Measurements from ENCODE around the gene MAP3K20.
"Not testable (repeated sequence)": the region's sequence is repeated elsewhere in the genome, so short reads cannot be mapped to it uniquely, and the experiment has no call there.

The MAP3K20 gene

GRCh38 chr2:173030561-173031490 is 44.8 kb upstream of the MAP3K20 start:
- TF ChIP-seq, protein P1, sequence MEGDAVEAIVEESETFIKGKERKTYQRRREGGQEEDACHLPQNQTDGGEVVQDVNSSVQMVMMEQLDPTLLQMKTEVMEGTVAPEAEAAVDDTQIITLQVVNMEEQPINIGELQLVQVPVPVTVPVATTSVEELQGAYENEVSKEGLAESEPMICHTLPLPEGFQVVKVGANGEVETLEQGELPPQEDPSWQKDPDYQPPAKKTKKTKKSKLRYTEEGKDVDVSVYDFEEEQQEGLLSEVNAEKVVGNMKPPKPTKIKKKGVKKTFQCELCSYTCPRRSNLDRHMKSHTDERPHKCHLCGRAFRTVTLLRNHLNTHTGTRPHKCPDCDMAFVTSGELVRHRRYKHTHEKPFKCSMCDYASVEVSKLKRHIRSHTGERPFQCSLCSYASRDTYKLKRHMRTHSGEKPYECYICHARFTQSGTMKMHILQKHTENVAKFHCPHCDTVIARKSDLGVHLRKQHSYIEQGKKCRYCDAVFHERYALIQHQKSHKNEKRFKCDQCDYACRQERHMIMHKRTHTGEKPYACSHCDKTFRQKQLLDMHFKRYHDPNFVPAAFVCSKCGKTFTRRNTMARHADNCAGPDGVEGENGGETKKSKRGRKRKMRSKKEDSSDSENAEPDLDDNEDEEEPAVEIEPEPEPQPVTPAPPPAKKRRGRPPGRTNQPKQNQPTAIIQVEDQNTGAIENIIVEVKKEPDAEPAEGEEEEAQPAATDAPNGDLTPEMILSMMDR (IDR thresholded peaks at IDR 0.05; ENCODE audit: borderline replicate concordance, control extremely low read depth, extremely low read depth, insufficient read depth, missing control alignments), result no peak
- in situ Hi-C loops (cut with MboI; ENCODE audit: low sequenced_read_pairs, unreplicated experiment), result no loop called here

GRCh38 chr2:173032032-173032431 is 43.6 kb upstream of the MAP3K20 start:
- TF ChIP-seq, protein P1 (IDR thresholded peaks at IDR 0.05; ENCODE audit: borderline replicate concordance, control extremely low read depth, extremely low read depth, insufficient read depth, missing control alignments), result no peak
- in situ Hi-C loops (cut with MboI; ENCODE audit: low sequenced_read_pairs, unreplicated experiment), result no loop called here
- DNase-seq (ENCODE audit: low spot score), result no peak

More at GRCh38 chr2:173030561-173031490, 44.8 kb upstream of the MAP3K20 start:
- no peak for DNase-seq (ENCODE audit: low spot score)

DNA sequence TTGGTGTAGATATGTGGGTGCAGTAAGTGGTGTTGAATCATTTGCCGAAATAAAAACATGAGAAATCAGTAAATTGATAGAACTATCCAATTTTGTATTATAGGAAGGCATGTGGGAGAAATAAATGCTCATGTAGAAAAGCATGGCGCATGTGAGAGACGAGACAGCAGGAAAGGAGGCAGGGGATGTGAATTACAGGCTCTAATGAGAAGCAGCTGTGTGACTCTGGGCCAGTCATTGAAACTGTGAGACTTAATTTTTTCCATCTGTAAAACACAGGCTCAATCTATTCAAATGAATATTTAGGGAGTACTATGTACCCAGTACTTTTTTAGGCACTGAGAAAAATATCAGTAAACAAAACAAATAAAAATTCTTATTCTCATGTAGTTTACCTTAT is 42.6 kb upstream of the MAP3K20 start:
- TF ChIP-seq, protein P1 (IDR thresholded peaks at IDR 0.05; ENCODE audit: borderline replicate concordance, control extremely low read depth, extremely low read depth, insufficient read depth, missing control alignments), result no peak
- DNase-seq (ENCODE audit: low spot score), result no peak

GRCh38 chr2:173034143-173034542 is 41.5 kb upstream of the MAP3K20 start:
- in situ Hi-C loops (cut with MboI; ENCODE audit: low sequenced_read_pairs, unreplicated experiment), result no loop called here
- TF ChIP-seq, protein P1 (IDR thresholded peaks at IDR 0.05; ENCODE audit: borderline replicate concordance, control extremely low read depth, extremely low read depth, insufficient read depth, missing control alignments), result no peak
- DNase-seq (ENCODE audit: low spot score), result no peak

More for the DNA sequence above, 42.6 kb upstream of the MAP3K20 start:
- in situ Hi-C loops (cut with MboI; ENCODE audit: low sequenced_read_pairs, unreplicated experiment), result no loop called here

- no peak for DNase-seq (ENCODE audit: low spot score)
Measured at GRCh38 chr2:173037245-173038120, 38.2 kb upstream of the MAP3K20 start.

DNA sequence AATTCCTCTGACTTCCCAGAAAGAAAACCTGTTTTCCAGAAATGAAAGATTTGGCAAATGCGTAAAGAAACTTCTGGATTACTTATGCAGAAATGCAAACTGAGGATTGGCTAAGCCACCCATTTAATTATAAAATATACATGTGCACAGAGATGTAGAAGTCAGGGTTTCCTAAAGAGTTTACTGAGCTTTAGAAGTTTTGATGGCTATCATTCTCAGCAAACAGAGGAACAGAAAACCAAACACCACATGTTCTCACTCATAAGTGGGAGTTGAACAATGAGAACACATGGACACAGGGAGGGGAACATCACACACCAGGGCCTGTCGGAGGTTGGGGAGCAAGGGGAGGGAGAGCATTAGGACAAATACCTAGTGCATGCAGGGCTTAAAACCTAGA is 37.4 kb upstream of the MAP3K20 start:
- in situ Hi-C loops (cut with MboI; ENCODE audit: low sequenced_read_pairs, unreplicated experiment); DNase-seq (ENCODE audit: low spot score): not testable (repeated sequence)

More at GRCh38 chr2:173037245-173038120, 38.2 kb upstream of the MAP3K20 start:
- in situ Hi-C loops (cut with MboI; ENCODE audit: low sequenced_read_pairs, unreplicated experiment), result no loop called here
- TF ChIP-seq, protein P1 (IDR thresholded peaks at IDR 0.05; ENCODE audit: borderline replicate concordance, control extremely low read depth, extremely low read depth, insufficient read depth, missing control alignments), result no peak

Data from GM13976 (cell line).